GM19238 (cell line): ENCODE results near the gene PRAMEF6.
"Not testable (repeated sequence)": the region's sequence is repeated elsewhere in the genome, so short reads cannot be mapped to it uniquely, and the experiment has no call there.

Experiments used
- DNase-seq: peaks from one replicate; pipeline ENCODE4 v3.0.0; 2011; ENCODE audit warnings: low spot score; ENCODE audit not compliant: insufficient read length

Gene PRAMEF6

GRCh38 chr1:12947480-12947879 lies at the start of gene PRAMEF6:
PRAMEF6 (minus strand) TSS chr1:12947580; CDS start chr1:12942518, 5,062 bp downstream.
- DNase-seq, result not testable (repeated sequence)

DNA sequence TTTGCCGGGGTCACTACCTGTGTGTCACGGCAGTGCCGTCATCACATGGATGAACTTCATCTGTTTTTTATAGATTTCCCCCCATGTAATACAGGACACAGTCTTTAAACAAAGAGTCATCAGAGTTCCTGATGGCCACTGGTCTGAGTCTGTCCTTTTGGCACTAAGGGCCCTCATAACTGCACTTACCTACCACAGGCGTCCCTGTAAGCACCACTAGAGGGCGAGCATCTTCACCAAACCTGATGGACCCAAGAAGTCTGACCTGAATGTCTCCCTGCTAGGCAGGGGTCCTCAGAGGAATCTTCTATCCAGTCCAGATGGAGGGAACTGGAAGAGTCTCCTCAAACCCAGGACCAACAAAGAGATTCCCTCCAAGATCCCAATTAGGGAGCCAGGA lies 23.0 kb downstream of the PRAMEF6 start:
- DNase-seq, result not testable (repeated sequence)

GRCh38 chr1:12921749-12922148 lies 25.6 kb downstream of the PRAMEF6 start:
- not testable (repeated sequence) for DNase-seq

- DNase-seq, result not testable (repeated sequence)
Observed at GRCh38 chr1:12916310-12916709, 31.1 kb downstream of the PRAMEF6 start, which contains the start of gene PRAMEF7. PRAMEF7 (plus strand) TSS chr1:12916610; CDS start chr1:12917693, 1,083 bp downstream.

- DNase-seq, result not testable (repeated sequence)
Observed at GRCh38 chr1:12903793-12904572, 43.4 kb downstream of the PRAMEF6 start.

DNA sequence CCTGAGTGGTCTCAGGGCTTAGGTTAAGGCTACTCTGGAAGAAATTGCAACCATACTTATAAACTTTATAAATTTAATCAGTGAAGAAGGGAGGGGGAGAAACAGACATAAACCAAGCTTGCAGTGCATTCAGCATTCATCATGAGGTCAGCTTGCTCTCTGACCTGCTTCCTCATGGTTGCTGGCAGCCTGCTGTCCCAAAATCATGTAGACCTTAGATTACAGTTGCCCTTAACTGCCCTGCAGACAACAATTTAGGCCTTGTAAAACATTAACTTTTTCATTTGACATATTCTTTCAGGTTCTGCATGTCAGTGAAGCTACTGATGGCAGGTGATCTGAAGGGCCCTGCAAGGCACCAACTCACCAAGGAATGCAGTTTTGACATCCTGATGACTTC lies 48.2 kb downstream of the PRAMEF6 start:
- not testable (repeated sequence) for DNase-seq

DNA sequence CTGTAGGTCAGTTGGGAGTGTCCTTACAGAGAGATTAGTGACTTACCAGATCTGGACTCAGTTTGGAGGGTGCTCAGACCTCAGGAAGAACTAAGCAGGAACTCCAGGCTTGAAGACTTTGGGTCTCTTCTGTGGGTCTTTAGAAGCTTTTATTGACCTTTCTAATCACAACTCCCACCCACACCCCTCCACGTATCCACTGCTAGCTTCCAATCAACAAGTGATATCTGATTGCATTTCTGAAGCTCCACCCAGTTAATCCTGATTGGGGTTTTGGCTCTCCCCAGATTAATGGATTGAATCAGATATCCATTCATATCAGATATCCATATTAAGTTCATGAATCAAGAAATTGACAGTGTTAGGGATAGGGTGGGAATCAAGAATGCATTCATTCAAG lies 49.2 kb downstream of the PRAMEF6 start, which contains the start of gene PRAMEF10:
Gene PRAMEF10, minus strand, starts transcription at position 101 of the 400 bp plus-strand sequence. CDS start 2,423 bp downstream, outside the sequence.
- not testable (repeated sequence) for DNase-seq
